DMS79 treated with DMSO at 0.1 percent for 48 hours (cell line): ENCODE data around the gene UGT1A6.

Source experiments
- DNase-seq: peaks from one replicate; lab custom pipeline; 2025; lab: John Stamatoyannopoulos, UW

The UGT1A6 gene

DNA sequence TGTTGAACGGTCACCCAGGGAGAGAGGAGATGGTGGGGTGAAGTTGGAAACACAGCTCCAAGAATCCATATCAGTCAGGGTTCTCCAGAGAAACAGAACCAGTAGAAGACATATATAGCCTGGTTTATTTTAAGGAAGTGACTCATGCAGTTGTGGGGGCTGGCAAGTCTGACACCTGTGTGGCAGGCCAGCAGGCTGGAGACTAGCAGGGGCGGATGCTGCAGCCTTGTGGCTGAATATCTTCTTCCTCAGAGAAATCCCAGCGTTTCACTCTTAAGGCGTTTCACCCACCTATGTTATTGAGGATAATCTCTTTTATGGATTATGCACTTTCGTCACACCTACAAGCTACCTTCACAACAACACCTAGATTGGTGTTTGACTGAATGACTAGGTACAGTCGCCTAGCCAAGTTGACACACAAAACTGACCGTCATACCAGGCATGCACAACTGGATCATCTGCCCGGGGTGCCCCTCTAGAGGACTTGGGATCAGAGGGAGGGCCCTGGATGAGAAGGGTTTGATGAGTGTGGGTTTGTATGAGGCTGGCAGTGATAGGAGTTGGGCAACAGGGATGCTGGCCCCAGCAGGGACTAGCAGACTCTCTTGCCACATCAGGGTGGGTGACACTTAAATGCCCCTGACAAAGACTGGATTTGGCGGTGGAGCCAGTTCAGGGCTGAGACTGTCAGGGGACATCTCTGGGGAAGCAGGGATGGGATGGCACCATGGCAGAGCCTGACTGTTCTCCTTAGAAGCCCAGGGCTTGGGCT is 108.9 kb downstream of the UGT1A6 start:
- no peak for DNase-seq

DNA sequence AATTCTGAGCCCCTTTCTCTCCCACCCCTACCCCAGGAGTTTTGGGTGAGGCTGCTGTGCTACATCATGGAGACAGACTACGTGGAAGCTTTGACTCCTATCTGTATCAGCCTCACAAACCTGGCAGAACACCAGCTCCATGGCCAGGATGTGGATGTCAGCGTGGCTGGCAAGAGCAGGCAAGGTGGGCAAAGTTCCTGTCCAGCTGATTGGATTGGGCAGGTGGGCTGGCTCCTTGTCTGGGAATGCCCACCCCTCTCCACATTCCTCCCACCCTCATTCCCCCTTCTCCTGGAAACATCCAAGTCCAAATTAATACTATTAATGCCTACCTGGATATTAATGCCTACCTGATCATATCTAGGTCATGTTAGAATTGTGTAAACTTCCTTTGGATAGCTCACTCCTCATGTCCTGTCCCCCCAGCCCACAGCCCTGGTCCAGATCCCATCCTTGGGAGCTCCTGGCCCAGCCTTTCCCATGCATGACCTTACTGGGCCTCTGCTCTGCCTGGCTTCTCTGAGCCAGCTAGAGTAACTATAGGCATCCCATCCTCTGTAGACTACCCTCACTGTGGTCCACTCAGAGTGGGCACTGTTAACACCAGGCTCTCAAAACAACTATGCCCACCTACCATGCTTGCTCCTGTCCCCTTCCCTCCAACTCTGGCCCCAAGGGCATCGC is 109.6 kb downstream of the UGT1A6 start:
- no peak for DNase-seq

DNA sequence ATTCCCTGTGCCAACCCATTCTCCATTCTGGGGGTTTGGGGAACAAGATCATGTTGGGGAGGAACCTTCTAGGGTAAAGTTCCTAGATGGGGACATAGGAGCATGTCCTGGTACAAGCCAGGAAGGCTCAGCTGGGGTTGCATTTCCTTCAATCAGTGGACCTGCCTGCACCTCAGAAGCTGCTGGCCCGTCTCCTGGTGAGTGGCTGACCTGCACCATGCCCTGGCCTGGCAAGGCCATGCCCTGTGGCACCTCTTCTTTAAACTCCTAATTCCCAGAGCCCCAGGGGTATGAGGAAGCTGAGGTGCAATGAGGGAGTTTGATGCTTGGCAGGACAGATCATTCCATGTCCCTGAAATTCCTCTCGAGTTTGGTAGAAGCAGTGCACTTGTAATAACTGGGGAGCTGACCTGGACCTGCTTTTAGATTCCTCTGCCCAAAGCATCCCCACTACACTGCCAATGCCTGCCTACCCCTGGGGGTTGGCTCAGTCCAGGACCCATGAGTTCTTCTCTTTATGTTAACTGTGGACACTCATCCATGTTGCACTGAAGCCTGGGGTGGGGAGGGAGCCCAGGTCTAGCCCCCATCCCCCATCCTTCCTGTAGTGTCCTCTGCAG is 110.7 kb downstream of the UGT1A6 start:
- DNase-seq: no peak

DNA sequence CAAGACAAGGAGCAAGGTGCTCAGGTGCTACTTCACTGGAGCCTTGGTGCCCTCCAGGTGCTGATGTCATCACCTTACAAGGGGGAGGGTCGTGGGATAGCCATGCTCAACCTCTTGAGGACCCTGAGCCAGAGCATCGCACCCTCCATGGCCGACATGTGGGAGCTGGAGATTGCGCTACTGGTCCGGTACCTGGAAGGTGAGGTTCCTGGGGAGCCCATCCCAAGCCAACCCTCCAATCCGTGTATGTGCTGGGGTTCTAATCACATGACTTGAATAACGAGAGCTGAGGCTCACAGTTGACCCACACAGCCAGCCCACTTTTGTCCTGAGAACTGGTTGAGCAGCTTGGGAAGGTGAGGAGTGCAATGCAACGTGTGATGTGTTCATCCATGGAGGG is 111.3 kb downstream of the UGT1A6 start:
- DNase-seq: no peak

DNA sequence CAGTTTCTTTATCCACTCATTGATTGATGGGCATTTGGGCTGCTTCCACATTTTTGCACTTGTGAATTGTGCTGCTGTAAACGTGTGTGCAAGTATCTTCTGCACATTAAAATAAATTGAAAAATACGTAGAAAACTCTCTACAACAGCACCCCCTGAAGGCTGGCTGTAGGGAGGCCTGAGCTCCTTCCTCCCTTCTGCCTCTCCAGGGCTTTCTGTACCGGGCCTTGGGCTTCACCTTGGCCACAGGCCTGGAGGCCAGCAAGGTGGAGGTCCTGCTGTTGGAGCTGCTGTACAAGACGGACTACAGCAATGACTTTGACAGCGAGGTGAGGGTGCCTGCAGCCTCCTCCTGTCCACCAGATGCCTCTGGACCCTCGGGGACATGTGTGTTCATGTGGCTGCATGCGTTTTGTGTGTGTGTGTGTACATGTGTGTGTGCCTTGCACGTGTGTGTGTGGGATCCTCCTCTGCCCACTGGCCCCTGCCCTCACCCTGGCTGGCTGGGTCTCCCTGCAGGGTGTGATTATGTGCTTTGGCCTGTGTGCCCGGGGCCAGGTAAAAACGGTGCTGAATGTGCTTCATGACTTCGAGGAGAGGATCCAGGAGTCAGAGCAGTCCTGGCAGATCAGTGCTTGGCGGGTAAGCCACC is 114.7 kb downstream of the UGT1A6 start:
- no peak for DNase-seq

DNA sequence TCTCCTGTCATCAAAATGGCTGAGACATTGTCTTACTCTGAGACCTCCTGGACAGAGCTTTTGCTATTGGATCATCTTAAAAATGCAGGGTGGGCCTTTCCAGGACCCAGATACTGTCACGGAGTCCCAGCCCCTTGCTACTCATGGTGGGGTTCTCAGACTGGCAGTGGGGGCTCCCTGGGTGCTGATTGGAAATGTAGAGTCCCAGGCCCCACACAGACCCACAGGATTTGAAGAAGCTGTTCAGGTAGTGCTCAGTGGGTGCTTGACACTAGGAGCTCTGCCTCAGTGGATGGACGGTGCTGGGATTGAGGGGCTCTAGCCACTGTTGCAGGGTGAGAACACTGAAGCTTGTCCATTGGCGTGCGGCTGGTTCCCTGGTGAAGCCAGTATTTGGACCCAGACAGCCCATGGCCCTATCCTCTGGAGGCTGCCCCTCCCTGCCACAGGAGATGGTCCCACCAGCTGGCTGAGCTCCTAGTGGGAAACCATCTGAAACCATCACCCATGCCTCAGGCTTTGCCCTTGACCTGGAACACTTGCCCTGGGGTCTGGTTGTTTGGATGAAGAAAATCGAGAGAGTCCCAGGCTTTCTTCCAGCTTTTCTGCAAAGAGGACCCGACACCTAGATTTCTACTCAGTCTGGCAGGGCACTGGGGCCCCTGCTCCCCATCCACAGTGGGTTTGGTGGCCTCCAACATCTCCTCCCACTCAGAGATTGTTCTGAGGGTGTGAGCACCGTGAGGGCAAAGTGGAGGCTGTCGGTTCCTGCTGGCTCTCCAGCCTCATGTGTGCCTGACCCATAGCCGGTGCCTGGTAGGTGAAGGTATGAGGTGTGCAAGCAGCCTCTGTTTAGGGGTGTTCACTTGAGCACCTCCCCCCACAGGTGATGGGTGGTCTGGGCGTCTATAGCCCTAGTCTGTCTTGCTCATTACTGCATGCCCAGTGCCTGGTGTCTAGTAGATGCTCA is 115.6 kb downstream of the UGT1A6 start:
- DNase-seq: no peak

DNA sequence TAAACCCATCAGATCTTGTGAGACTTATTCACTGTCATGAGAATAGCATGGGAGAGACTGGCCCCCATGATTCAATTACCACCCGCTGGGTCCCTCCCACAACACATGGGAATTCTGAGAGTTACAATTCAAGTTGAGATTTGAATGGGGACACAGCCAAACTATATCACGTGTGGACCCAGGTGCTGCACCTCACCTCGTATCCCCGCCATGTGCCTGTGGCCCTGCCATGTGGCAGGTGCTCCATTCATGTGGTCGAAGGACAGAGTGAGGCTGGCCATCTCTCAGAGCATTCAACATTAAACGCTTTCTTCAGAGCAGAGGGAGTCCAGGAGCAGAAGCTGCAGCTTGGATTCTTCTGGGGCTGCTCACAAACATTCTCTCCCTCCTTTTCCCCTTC is 117.7 kb downstream of the UGT1A6 start:
- no peak for DNase-seq

DNA sequence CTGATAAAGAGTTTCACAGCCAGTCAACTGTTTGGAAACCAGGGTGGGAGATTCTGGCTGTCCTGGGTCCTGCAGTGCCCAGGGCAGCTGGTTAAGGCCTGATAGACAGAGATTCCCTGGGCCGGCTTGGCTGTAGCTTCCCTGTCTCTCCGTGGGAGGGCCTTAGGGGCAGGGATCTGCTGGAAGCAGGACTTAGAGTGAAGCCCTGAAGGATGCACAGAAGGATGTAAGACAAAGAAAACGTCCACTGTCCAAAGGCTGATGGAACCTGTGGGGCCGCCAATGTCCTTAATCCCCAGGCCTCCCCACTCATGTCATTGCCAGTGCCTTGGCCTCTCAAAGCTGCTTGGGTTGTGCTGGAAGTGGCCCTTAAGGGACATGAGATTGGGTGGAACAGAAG is 118.4 kb downstream of the UGT1A6 start:
- no peak for DNase-seq

DNA sequence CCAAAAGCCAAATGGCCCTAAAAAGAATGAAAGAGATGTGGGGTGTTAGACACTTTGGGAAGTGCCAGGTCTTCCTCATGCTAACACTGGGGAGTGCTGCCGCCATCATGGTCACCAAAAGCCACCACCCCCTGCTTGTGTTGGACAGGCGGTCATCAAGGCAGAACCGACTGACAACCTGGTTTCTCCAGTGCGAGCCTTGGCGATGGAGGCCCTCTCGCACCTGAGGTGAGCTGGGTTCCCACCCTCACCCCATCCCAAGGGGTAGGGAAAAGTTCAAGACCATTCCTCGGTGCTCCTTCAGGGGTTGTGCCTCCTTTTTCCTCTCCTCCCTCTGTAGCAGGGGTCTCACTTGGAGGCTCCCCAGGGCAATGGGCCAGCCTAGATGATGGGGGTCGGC is 119.0 kb downstream of the UGT1A6 start:
- DNase-seq: no peak

DNA sequence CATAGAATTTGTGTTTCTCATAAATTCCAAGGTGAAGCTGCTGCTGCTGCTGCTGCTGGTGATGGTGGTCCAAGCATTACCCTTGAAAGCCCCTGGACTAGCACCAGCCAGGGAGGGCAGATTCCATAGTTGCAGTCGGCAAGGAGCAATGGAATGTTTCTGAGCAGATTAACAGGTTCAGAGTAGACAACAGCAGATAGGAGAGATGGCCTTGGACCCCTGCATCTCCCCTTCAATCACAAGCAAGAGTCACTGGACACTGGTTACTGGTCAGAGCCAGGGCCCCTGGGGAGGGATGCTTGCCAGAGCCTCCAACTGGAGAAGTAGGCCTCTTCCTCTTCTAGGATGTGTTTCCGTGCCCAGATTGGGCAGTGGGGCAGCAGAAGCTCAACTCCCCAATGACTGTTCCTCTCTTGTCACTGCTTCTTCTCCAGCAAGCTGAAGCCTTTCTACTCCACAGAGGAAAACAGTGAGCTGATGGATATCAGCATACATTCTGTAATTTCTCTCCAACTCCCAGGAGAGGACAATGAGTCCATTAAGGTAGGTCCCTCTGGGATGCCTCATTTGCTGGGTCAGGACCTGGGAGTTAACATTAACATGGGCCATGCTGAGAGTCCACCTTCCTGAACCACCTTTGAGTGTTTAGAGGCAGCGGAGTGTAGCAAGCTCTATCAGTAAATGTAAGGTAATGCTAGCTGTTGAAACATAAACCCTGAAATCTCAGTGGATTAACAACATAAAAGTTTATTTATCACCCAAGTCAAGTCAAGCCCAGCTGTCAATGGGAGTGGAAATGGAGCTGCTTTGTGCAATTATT is 120.8 kb downstream of the UGT1A6 start:
- DNase-seq: no peak

DNA sequence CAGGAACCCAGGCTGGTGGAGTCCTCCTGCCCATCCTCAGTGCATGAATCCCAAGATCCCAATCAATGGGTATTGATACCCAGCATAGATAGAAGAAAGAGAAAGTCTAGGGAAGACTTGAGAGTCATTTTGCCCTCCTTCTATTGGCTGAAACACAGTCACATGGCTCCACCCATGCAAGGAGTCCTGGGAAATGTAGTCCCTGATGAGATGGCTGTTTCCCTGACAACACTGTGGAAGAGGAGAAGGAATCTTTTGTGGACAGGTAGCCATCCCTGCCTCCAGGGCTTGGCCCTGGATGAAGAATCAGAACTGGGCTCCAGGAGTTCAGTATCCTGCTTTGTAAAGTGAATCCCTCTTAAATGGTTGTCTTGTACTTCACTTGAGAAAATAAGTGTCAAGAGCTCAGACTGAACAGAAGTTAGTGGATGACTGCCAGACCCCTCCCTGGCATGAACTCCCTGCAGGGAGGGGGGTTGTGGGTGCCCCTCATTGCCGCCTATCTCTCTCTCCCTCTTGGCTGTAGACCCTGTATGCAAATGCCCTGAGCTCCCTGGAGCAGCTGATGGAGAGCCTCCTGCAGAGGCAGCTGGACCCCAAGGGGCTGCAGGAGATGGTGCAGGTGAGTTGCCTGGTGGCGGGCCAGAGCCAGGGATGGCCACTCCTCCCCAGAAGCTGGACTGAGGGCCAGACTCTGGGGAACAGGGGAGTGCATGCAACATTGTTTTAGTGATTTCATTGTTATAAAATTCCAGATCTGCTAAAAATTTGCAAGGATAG is 121.6 kb downstream of the UGT1A6 start:
- no peak for DNase-seq

DNA sequence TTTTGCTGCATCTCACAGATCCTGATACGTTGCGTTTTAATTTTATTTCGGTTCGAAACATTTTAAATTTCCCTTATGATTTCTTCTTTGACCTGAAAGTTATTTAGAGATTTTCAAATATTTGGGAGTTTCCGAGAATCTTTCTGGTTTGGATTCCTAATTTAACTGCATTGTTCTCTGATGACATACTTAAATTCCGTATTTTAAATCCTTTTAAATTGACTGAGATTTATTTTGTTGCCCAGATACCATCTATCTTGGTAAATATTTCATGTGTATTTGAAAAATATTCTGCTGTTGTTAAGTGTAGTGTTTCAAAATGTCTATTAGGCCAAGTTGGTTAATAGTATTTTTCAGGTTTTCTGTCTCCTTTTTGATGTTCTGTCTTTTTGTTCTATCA is 123.2 kb downstream of the UGT1A6 start:
- DNase-seq: no peak

DNA sequence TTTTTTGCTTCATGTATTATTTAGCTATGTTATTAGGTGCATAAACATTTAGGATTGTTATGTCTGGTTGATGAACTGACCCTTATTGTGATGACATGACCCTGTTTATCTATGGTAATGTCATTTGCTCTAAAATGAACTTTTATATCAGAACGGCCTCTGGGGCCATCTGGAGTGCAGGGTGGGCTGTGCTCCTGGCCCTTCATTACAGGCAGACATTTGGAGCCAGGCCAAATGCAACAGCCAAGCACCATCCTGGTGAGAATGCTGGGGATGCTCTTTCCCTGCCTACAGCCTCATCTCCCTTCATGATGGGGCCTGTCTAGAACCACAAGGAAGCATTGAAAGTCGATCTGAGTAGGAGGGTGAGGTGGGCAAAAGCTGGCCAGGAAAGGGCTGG is 123.6 kb downstream of the UGT1A6 start:
- DNase-seq: no peak

DNA sequence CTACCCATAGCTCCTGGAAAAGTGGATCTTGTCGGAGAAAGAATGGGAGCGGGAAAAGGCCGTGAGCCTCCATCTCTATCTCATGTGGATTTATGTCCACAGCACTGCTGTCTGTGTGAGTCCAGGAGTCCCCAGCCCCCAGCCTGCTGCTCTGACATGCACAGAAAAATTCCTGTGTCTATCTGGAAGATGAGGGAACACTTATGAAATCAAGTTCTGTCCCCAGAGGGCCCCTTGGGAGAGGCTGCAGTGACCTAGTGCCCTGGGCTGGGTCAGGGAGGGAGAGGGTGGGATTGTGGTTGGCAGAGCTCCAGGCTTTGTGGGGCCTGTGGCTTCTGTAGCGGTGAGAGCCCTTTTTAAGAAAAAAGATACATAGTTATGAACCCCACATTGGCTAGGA is 124.1 kb downstream of the UGT1A6 start:
- no peak for DNase-seq

DNA sequence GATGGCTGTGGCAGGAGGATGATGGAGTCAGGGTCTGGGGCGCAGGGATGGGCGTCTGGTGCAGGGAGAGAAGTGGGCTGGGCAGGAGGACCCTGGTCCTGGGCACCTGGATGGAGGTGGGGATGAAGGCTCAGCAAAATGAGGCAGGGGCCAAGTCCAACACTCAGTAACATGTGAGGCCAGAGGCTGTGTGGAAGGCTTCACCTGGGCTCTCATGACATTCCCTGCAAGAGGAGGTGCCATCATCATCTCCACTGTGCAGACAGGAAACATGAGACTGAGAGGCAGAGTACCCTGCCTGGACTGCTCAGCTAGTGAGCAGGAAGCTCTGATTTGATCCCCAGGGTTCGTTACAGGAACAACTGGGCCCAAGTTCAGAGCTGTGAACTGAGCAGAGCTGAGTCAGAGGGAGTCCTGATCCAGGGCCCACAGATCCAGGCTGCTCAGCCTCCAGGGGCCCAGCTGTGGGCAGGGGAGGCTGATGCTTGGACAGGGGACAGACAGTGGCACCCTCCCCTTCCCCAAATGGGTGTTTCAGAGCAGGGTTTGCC is 124.7 kb downstream of the UGT1A6 start:
- no peak for DNase-seq

DNA sequence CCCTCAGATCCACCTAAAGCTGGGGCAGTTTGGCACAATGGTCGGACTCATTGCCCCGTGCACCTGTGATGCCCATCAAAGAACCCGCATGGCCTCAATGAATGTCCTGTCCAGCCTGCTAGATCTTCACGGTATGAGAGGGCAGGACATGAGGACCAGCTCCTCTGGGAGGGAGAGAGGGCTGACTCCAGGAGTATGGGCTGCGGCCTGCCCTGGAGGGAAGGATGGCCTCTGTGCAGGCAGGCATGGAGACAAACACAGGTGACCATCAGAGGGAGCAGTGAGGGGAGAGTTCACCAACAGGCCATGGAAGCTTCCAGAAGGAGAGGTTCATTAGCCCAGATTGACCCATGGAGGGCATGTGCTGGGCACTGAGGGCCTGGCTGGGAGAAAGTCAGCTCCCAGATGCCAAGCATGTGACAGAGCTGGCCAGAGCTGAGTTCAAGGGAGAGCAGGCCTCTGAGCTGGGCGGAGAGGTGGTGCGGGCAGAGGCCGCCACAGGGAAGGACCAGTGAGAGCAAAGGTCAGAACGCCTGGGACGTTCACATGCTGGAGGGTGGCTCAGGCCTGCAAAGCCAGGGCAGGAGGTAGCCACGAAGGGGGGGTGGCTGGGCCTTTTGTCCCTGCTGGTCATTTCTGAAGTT is 125.4 kb downstream of the UGT1A6 start:
- DNase-seq: no peak

DNA sequence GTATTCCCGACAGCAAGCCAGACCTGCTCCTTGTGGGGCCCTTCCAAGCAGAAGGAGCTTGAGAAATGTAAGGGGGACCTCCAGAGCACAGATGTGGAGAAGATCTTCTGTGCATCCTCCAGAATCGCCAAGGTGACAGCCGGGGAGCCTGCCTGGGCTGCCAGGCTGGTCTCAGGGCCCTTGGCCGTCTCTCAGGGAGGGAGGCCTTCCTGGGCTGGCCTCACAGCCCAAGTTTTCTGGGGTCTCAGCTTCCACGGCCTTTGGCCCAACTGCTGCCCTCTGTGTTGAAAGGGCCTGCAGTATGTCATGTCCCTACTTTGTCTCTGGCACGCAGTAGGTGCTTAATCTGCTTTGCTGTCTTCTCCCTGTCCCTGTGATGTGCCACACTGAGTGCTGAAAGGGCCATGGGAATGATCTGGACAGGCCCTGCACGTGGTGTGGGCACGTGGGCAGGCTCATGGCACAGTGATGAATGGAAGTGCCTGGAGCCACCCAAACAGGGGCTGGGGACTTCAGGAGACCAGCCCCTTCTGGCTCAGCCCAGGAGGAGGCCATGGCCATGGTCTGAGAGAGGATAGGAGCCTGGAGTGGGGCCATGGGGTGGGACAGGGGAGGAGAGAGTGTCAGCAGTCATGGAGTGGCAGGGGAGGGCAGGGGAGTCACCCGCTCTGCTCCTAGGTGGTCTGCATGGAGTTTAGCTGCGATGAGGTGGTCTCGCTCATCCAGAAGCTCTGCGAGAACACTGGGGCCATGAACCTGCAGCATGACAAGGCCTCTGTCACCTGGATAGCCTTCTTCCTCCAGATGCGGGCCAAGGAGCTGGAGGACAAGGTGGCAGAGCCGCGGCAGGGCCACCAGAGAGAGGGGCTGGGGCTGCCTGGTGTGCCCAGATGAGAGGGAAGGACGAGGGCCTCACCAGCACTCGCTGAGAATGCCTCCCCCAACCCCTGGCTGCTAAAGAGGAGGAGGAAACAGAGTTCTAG is 126.2 kb downstream of the UGT1A6 start:
- DNase-seq: no peak
